ENCODE measurements around the gene RASSF5.

The RASSF5 gene

DNA sequence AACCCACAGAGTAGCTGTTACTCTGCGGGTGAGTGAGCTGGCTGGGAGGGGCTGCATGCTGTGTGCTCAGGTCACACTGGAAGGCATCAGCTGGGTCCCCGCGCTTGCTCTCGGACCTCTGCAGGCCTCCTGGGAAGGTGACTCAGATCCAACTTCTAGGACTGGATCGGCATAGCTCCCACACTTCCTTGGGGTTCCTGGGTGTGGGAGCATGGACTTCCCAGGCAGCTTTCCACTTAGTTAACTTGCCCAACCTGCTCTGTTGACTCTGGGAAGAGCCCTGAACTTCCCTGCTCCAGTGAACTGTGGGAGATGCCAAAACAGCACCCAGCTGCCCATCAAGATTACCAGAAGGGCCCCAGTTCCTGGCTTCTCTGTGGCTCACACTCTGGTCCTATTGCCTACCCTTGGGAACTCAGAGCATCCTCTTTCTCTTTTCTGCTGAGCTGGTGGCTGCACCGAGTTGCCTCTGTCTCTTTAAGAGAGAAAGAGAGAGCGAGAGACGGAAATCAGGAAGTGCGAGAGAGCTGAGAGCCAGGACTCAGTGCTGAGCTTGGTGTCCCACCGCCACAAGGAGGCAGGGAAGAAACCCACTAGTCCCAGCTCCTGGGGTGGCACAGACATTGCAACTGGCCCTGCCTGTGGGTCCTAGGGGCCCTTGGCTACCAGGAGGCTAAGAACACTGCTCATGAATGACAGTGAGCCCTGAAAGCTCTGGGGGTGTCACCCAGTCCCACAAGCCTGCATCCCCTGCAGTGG lies 37.2 kb upstream of the RASSF5 start, which contains the start of gene IKBKE:
IKBKE (plus strand) TSS at position 544 of the 759 bp plus-strand sequence. CDS start 2,752 bp downstream, outside the sequence.
- TF ChIP-seq ZNF274 (IDR thresholded peaks at IDR 0.05; ENCODE audit: low read depth, low read length), result no peak
- peak within 1 kb of the TSS; percentile 70 for H3K4me3 ChIP-seq (ENCODE audit: low read length)

DNA sequence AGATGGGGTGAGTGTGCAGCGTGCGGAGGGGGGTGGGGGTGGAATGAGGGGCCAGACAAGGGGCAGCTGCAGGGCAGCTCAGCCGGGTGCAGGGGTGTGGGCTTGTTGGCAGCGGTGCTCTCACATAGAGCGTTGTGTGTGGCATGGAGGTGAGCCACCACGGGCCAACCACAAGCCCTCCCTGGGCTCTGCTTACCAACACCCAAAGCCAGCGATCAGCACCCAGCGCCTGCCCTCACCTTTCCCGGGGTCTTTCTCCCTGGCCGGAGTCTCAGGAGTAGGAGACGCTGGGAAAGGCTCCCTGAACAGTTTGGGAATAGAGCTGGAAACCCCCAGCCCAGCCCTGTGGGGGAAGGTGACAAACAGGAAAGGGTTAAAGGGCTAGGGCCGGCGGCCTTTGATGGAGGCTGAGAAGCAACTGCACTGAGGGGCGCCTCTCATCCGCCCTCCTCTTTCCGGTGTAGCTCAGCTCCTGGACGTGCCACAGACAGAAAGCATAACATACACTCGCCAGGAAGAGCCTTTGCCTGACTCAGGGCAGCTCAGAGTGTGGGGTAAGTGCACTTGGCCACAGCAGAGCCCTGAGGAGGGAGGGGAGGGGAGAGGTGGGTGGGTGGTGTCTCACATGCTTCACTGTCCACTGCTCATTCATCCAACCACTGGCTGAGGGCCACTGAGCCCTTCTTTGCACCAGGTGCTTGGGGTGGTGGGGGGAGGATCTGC lies 36.5 kb upstream of the RASSF5 start:
- TF ChIP-seq ZNF274 (IDR thresholded peaks at IDR 0.05; ENCODE audit: low read depth, low read length), result no peak

DNA sequence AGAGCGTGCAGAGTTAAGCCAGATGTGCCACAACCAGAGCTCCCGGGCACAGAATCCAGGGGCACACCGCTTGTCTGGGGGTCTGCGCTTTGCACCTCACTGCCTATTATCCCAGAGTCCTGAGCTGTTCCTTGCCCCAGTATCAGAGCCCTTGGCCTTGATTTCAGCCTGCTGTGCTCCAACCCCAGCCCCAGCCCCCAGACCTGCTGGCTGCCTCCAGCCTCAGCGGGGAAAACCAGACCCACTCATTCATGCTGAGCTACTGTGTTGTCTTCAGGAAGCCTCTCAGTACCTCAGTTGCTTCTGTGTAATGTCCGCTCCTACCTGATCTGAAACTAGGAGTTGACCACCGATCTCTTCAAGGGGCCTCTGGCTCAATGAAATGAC lies 35.9 kb upstream of the RASSF5 start:
- no peak for TF ChIP-seq ZNF274 (IDR thresholded peaks at IDR 0.05; ENCODE audit: low read depth, low read length)
- peak overlapping the region; percentile 70; the same call in 1 of the 2 replicates for H3K4me3 ChIP-seq (ENCODE audit: low read length)

More for the DNA sequence above, 36.5 kb upstream of the RASSF5 start:
- peak overlapping the region; percentile 70 for H3K4me3 ChIP-seq (ENCODE audit: low read length)

GRCh38 chr1:206472024-206472423 lies 35.3 kb upstream of the RASSF5 start:
- peak overlapping the region; percentile 70; the same call in 1 of the 2 replicates for H3K4me3 ChIP-seq (ENCODE audit: low read length)
- TF ChIP-seq ZNF274 (IDR thresholded peaks at IDR 0.05; ENCODE audit: low read depth, low read length), result no peak

DNA sequence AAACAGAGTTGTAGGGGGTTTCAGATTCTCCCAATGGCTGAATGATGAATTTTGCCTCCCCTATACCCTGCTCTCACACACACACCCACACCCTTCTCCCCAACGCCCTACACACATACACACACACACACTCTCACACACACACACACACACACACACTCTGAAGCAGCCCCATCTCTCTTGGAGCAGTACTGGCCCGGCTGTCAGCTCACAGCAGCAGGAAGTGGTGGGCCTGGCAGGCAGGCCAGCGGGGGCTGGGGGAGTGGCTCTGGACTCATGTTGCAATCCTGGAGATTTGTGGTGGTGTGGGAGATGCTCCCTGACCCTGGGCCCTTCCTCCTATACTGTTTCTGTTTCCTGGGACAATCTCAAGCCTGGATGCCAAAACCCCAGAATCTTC lies 34.9 kb upstream of the RASSF5 start:
- no peak overlapping the region; the same call in 1 of the 2 replicates for H3K4me3 ChIP-seq (ENCODE audit: low read length)
- no peak for TF ChIP-seq ZNF274 (IDR thresholded peaks at IDR 0.05; ENCODE audit: low read depth, low read length)

DNA sequence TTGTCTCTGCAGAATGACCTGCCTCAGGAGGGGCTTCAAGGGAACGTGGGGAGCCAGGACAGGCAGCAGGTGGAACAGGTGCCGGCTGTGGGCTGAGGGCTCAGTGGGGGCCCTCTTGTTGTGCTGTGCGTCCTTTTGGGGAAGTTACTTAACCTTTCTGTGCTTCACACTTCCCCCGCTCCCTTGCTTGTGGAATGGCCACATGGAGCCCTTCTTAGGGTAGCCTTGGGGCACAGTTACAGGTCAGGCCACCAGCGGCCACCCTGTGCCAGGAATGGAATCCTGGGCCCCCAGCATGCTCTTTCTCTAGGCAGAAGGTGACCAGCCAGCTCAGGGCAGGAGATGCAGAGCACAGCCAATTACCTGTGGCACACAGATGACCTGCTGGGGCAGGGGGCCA lies 34.4 kb upstream of the RASSF5 start:
- no peak for TF ChIP-seq ZNF274 (IDR thresholded peaks at IDR 0.05; ENCODE audit: low read depth, low read length)
- H3K4me3 ChIP-seq (ENCODE audit: low read length), result no peak overlapping the region; the same call in 1 of the 2 replicates

- no peak for TF ChIP-seq ZNF274 (IDR thresholded peaks at IDR 0.05; ENCODE audit: low read depth, low read length)
- H3K4me3 ChIP-seq (ENCODE audit: low read length), result no peak overlapping the region
Observed at GRCh38 chr1:206476058-206476457, 31.3 kb upstream of the RASSF5 start.

- H3K4me3 ChIP-seq (ENCODE audit: low read length), result no peak overlapping the region
- no peak for TF ChIP-seq ZNF274 (IDR thresholded peaks at IDR 0.05; ENCODE audit: low read depth, low read length)
Observed at GRCh38 chr1:206476591-206476990, 30.7 kb upstream of the RASSF5 start.

- TF ChIP-seq ZNF274 (IDR thresholded peaks at IDR 0.05; ENCODE audit: low read depth, low read length), result no peak
- H3K4me3 ChIP-seq (ENCODE audit: low read length), result no peak overlapping the region
Observed at GRCh38 chr1:206477110-206477509, 30.2 kb upstream of the RASSF5 start.

- TF ChIP-seq ZNF274 (IDR thresholded peaks at IDR 0.05; ENCODE audit: low read depth, low read length), result no peak
- no peak overlapping the region for H3K4me3 ChIP-seq (ENCODE audit: low read length)
Observed at GRCh38 chr1:206477581-206478380, 29.6 kb upstream of the RASSF5 start.

DNA sequence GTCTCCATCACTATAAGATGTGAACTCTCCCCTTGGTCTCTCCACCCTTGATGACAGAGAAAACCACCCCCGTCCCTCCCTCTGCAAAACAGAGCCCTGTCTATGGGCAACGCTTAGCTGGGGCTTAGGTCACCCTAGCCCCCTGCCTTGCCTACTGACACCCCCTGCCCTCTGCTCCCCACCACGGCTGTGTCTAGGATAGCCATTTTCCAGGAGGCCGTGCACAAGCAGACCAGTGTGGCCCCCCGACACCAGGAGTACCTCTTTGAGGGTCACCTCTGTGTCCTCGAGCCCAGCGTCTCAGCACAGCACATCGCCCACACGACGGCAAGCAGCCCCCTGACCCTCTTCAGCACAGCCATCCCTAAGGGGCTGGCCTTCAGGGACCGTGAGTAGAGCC lies 28.6 kb upstream of the RASSF5 start:
- H3K4me3 ChIP-seq (ENCODE audit: low read length), result no peak overlapping the region
- no peak for TF ChIP-seq ZNF274 (IDR thresholded peaks at IDR 0.05; ENCODE audit: low read depth, low read length)

DNA sequence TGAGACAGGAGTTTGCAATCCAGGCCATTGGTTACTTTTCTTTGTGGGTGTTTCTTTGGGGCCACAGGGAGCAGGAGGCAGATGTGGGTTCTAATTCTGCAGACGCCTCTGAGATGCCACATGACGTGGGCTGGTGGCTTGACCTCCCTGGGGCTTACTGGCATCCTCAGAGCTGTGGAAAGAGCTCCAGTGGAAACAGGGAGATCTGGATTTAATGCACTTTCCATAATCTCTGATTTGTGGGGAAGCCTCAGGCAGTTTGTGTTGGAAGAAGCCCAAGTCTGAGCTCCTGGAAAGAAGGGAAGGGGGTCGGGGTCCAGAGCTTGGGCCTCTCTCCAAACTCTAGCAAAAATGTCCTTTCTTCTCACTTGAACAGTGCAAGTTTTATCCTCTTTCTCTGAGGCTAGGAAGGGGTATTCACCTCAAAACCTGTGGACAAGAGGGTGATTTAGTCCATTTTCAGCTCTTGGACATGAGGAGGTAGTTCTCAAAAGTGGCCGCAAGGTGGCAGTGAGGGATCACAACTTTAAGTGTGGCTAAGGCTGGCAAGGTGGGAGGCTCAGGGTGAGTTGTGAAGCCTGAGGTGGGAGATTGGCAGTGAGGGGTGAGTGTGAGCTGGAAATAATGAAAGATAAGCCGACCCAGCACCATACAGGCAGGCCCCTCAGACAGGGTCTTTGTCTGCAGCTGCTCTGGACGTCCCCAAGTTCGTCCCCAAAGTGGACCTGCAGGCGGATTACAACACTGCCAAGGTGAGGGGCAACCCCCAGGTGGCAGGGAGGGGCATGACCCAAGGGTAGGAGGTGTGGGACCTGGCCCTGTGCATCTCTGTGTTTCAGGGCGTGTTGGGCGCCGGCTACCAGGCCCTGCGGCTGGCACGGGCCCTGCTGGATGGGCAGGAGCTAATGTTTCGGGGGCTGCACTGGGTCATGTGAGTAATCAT lies 27.9 kb upstream of the RASSF5 start:
- H3K4me3 ChIP-seq (ENCODE audit: low read length), result no peak overlapping the region
- no peak for TF ChIP-seq ZNF274 (IDR thresholded peaks at IDR 0.05; ENCODE audit: low read depth, low read length)

- no peak for TF ChIP-seq ZNF274 (IDR thresholded peaks at IDR 0.05; ENCODE audit: low read depth, low read length)
- H3K4me3 ChIP-seq (ENCODE audit: low read length), result no peak overlapping the region
Observed at GRCh38 chr1:206480211-206480610, 27.1 kb upstream of the RASSF5 start.
